ENCODE results near the gene AMDHD2. TPM values are rescaled to one million over a fixed set of nuclear protein-coding genes. Genes with fewer than 3 reads are reported as not detected.

The AMDHD2 gene
- total and polyA plus RNA-seq, 2 experiments from 2014 or later = 20.2 to 68.1 TPM

GRCh38 chr16:2511996-2512734 is 8.0 kb upstream of the AMDHD2 start:
- no peaks in the 10 kb centered on the region for H3K9me2 ChIP-seq (ENCODE audit: insufficient read depth)
- H3K27me3 Mint-ChIP-seq (ENCODE audit: insufficient read depth, low read depth, poor library complexity) = peaks cover 40% of the 10 kb centered on the region
- TF ChIP-seq POLR2AphosphoS5 (IDR thresholded peaks at IDR 0.05; ENCODE audit: low read depth) = no peak
- no peak for TF ChIP-seq NANOG (IDR thresholded peaks at IDR 0.05; ENCODE audit: borderline replicate concordance)
- no peak for TF ChIP-seq REST (IDR thresholded peaks at IDR 0.05; ENCODE audit: unreplicated experiment)
- no peak for TF ChIP-seq EZH2phosphoT487 (IDR thresholded peaks at IDR 0.05; ENCODE audit: unreplicated experiment)
- TF ChIP-seq EZH2 (IDR thresholded peaks at IDR 0.05; ENCODE audit: low read depth, unreplicated experiment) = no peak
- TF ChIP-seq ZNF331 (CRISPR knock-in tag; IDR thresholded peaks at IDR 0.05; ENCODE audit: low read depth) = no peak
- TF ChIP-seq STAT1 (IDR thresholded peaks at IDR 0.05; ENCODE audit: unreplicated experiment) = no peak
- no peak for TF ChIP-seq ETS1 (IDR thresholded peaks at IDR 0.05)
- no peak for TF ChIP-seq JUNB (IDR thresholded peaks at IDR 0.05; ENCODE audit: unreplicated experiment)
- TF ChIP-seq CTCF (conservative IDR thresholded peaks at IDR 0.05; ENCODE audit: low read depth in 2 of 2) = no peak
- no peak for TF ChIP-seq ZNF114 (CRISPR knock-in tag; IDR thresholded peaks at IDR 0.05)
- TF ChIP-seq CREB1 (CRISPR knock-in tag; IDR thresholded peaks at IDR 0.05; ENCODE audit: low read depth) = no peak
- TF ChIP-seq ZNF462 (CRISPR knock-in tag; IDR thresholded peaks at IDR 0.05) = no peak
- H3K27ac Mint-ChIP-seq = peak overlapping the region; percentile 28; the same call in 1 of the 2 replicates
- 0 out of 2 replicates have a peak, but pooled peaks cover 11% of the 10 kb centered on the region for H3F3A ChIP-seq (replicated peaks; ENCODE audit: low read depth)
- H3K79me2 ChIP-seq (replicated peaks; ENCODE audit: insufficient read depth) = peaks cover 28% of the 10 kb centered on the region
- H3K4me3 Mint-ChIP-seq = peak overlapping the region; percentile 84
- H3K36me3 ChIP-seq (ENCODE audit: insufficient read depth) = no peaks in the 10 kb centered on the region
- H3K27me3 ChIP-seq (ENCODE audit: insufficient read depth) = no peaks in the 10 kb centered on the region
- H3K4me1 ChIP-seq (ENCODE audit: insufficient read depth) = peaks cover 22% of the 10 kb centered on the region; the same call in 1 of the 2 replicates
- H3K4me2 ChIP-seq = peak overlapping the region; percentile 92
- no peak overlapping the region for H2AFZ ChIP-seq
- H3K9me3 Mint-ChIP-seq = no peaks in the 10 kb centered on the region; the same call in 1 of the 3 replicates
- H3K4me3 ChIP-seq = peak overlapping the region; percentile 91; the same call in 1 of the 2 replicates
- DNase-seq (ENCODE audit: low spot score) (no peak), ATAC-seq (no peak)
- H3K4me1 Mint-ChIP-seq = peaks cover 46% of the 10 kb centered on the region
- H4K20me1 ChIP-seq (replicated peaks; ENCODE audit: insufficient read depth) = peaks cover 25% of the 10 kb centered on the region
- no peak overlapping the region for H3K27ac ChIP-seq (ENCODE audit: low read depth)
- peaks cover 10% of the 10 kb centered on the region; the same call in 2 of the 3 replicates for H3K36me3 Mint-ChIP-seq (ENCODE audit: low read depth)

All from GM23338 (cell line).